Stimulated activated CD4-positive, alpha-beta T cell treated with anti-CD3 and anti-CD28 coated beads, Interleukin-15, amount 100 ng/mL, for 1 hour (primary cell): ENCODE results near the gene ROR1.

Experiments used
- DNase-seq, 2 donors: peaks; one replicate each; pipeline ENCODE4 v3.0.0-alpha.2; 2020; ENCODE audit warnings: low read depth in 1 of 2, low spot score in 1 of 2

ROR1 gene

DNA sequence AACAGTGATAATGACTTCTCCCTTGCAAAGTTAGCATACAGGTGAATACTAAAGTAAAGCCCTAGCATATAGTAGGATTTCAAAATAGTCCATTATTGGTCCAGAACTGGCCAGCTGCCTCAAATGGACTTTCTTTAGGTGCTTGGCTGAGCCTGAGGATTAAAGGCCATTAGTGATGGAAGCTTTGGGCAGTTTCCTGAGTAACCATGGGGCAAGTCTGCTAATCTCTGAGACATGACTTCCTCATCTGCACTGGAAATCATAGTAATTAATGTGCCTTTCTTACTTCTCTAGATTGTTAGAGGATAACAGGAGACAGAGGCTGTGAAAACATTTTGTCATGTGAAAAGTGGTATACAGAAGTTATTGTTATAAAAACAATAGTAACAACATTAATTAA lies 273.1 kb downstream of the ROR1 start:
- no peak for DNase-seq

DNA sequence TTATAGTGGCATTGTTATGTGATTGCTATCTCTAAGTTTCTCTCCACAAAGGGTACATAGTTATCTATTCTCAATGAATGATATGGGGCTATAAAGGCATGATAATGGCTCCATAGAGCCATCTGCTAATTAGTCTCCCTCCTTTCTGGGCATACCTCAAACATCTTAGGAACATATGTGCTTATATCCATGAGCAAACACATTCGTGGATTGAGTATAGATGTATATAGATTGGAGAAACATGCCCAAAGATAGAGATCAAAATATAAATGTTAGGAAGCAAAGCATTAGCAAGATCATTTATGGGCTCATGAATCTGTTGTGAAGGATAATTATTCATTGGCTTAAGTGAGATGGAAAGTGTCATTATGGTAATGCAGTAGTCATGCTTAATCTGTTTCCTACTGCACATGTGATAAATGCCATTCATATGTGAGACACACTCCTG lies 273.8 kb downstream of the ROR1 start:
- DNase-seq = no peak

DNA sequence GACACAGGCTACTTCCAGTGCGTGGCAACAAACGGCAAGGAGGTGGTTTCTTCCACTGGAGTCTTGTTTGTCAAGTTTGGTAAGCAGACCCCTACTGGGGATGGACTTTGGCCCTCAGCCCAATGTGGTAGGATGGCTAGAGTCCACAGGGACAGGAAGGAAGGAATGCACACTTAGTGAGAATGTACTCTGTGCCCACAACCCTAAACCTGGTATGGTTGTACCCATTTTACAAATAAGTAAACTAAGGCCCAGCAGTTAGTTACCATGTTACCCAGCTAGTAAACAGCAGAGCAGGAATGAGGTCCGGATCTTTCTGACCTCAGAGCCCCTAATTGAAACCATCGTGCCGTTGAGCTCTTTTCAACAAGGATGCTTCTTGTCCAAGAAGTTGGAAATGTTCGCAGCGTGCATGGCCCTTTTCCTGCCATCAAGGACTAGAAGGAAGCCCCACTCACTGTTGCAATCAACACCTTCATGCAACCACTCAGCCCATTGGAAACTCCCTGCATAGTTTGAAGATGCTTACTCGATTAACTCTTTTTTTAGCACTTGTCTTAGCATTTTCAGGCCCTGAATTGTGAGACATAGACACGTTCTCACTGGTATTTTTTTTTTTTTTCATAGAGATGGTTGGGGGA lies 276.2 kb downstream of the ROR1 start:
- no peak for DNase-seq

DNA sequence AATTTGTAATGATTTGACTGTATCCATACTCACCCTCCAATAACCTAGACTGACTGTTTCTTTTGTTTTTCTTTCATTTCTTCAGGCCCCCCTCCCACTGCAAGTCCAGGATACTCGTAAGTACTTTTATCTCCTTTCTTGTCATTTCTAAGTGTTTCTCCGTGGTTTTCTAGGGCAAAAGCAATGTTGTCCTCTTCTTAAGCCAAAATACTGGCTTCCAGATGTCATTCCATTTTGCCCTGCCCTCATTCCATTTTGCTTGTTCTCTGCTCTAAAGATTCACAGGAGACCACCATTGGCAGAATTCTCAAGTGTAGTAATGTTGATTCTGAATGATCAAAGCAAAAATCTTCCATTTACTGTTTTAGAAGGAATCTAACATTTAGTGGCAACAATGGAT lies 276.8 kb downstream of the ROR1 start:
- DNase-seq = no peak

DNA sequence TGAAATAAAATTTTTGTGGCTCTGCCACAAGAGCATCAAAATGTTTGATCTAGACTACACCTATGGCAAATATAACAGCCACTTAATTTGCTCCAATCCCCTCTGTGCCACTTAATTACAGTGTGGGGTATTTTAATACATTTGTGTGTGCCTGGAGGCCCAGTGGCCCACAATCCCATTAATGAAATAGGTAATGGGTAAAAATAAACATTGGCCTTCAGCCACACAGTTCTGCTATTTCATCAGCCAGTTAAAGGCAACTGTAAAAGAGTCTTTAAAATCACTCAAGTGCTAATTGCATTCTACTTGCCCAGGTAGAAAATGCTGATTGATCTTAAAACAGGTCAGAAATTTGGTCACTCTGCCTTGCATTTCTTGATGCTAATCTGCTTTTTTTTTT lies 278.0 kb downstream of the ROR1 start:
- no peak for DNase-seq

DNA sequence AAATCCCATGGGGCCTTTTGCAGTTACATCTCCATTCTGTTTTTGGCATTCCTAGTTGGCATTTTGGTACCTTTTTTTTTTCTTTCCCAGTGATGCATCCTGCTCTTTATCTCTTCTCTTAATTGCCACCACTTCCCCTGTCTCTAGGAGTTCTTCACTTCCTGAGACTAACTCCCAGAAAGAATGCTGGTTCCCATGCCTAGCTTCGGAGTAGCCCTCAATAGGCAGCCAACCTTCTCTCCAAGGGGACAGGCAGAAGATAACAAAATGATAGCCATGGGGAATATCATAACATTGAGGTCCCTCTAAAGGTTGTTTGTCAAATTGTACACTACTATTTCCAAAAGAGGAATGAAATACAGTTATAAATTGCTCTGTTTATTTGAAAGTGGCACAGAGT lies 279.0 kb downstream of the ROR1 start:
- DNase-seq = no peak

DNA sequence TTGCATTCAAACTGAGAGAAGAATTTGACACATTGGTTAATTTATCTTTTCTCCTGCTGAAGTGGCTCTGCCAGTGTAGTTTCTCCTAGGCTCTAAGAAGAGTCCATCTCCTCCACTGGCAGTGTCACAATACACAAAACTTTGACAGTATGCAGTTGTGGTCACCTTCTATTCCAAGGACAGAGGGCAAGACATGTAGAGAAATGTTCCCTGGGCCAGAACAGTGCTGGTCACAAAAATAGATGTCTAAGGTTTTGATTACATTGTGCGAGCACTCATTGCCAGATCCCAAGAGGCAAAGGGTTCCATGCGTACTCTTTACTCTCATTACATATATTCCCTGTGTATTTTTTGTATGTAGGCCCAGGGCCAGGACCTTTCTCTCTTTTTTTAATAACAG lies 281.5 kb downstream of the ROR1 start:
- DNase-seq = no peak

DNA sequence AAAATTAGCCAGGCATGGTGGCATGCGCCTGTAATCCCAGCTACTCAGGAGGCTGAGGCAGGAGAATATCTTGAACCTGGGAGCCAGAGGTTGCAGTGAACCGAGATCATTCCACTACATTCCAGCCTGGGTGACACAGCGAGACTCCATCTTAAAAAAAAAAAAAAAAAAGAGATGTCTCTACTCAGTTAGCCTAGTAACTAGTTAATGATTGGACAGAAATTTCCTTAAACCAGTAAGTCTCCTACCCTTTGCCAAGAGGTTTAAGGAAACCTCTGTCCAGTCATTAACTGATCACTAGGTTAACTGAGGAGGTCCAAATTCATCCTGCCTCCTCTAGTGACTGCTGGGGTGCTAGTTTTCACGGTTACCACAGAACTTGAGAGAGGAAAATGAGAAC lies 285.7 kb downstream of the ROR1 start:
- DNase-seq = no peak

DNA sequence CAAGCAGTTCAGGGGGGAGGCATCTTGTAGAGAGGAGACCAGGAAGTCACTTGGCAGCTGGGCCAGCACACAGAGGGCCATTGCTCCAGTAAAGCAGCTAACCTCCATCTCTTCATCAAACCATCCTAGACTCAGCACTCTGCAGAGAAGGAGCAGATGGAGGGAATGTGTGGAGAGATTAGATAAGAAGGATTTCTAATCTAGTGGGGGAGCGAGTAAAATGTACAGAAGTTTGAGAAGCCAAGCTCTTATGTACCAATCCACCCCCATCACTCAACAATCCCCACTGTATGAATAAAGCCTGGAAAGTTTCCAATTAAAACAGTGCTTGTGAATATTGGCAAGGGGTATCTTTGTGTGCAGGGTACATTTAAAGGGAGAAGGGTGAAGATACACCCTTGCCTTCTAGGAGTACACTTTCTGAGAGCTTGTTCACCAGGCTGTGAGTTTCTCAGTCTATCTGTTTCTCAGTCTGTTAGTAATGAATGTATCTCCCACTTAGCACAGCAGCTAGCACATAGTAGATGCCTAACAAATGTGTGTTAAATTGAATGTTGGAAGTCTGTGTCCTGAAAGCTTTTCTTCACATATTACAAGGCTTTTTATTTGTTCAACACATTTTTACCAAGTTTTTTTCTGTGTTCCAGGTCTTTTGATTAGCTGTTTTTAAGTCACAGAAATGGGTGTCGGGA lies 286.9 kb downstream of the ROR1 start:
- DNase-seq = no peak

DNA sequence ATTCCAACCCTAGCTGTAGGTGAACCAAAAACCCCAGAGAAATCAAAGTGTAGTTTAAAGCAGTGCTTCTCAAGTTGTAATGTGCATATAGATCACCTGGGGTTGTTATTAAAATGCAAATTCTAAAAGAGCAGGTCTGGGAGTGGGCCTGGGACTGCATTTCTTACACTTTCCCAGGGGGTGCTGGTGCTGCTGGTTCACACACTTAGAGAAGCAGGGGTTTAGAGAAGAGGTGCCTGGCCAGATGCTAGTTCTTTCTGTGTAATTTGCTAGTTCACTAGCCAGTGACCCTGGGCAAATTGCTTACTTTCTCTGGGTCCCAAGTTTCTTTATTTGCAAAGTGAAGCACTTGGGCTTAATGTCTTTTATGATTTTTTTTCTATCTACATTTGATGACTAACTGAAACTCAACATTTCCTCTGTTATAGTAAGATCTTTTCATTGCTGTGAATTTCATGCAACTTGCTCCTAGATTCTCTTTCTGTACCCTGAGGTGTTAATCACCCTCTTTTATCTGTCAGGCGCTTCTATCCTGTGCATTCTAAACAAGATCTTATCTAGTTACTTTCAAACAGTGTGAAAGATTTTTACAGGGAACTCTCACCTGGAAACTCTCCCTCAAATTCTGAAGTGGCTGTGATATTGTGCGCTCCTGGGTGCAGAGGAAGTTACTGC lies 287.8 kb downstream of the ROR1 start:
- no peak for DNase-seq

DNA sequence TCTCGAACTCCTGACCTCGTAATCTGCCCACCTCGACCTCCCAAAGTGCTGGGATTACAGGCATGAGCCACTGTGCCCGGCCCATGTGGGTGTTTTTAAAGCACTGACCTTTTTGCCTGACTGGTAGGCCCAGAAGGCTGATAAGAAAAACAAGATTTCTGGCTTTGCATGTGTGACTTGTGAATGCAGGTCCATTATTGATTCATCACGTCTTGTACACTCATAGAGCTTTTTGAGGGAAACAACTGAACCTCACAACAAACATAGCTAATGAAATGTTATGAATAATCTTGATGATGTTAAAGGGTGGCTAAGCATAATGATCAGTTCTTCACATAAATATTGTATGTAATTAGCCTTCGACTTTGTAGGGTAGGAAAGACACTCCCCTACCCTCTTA lies 288.7 kb downstream of the ROR1 start:
- DNase-seq = no peak

DNA sequence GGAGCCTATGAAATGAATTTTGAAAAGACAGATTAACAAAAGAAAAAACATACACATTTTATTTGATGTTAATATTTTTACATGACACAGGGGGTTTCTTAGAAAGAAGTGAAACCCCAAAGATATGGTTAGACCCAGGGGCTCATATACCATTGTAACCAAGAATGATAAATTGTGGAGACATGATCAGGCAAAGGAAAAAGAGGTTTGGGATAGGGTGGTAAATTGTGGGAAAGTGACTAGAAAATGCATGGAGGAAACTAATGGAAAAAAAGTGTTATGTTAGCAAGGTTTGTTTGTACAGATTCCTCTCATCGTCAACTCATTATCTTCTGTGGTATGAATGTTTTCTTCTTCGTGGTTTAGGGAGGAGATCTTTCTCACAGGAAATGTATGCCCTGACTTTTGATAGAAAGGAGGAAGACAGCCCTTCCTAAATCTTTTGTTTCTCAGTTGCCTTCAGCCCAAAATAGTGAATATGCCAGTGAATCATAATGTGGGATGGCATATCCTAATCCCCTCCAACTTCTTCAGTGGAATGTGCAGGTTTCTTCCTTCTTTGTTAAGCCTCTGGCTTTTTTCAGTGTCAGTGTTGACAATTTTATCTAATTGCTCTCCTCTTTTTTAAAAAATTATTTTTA lies 289.2 kb downstream of the ROR1 start:
- no peak for DNase-seq

DNA sequence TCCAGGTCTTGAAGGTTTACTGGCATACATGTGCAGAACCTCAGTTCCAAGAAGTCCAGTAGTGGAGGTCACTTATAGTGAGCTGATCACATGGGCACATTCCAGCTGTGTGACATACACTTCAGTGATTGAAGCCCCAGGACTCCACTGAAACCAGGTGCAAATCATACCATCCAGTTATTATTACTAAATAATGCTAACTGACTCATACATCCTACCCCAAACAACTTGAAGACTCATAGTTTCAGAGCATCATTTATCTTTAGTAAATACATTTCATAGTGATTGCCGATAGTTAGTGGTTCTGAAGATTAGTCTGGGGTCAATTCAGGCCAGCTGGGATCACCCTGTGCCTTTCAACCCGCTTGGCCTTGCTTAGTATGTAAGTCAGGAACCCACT lies 291.8 kb downstream of the ROR1 start:
- no peak for DNase-seq

DNA sequence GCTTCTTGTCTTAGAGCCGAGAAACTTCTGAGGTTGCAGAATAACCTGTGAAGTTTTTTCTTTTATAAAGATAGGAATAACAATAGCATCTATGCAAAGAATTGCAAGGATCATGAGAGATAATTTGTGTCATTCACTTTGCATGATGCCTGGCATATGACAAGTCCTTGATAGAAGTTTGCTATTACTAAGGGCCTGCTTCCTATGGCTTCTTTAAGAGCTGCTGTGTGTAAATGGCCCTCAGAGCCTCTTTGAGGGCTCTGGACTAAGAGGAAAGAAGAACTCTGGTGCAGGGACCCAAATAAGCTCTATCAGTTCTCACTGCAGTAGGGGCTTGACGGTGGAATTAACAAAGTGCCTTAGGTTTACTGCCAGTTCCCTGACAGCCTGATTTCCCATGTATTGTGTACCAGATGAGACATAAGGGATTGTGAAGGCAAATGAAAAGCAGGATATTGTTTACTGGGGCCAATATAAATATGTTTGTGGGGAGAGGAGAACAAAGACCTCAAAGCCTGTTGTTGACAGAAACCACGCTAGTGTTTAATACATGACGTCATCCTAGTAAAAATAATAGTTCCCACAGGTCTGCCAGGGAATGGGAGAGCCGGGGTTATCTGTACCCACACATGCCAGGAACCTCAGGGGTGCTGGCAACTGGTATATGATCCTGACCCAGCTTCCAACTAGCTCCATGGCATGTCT lies 298.4 kb downstream of the ROR1 start:
- DNase-seq = no peak

DNA sequence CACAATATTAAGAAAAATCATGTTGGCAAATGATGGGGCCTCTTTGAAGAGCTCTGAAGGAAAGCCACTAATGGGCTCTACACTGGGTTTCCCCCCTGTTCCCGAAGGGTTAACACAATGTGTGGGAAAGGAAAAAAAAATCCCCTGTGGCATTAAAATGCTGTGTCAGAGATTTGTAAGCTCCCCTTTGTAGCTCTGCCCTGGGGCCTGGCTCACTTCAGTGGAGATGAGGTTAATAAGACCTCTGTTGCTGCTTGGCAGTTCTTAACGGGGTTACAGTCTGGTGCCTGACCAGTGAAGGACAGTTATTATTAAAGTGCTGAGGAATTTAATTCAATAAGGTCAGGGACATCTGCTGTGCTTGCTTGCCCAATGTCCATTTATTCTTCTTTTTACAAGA lies 299.9 kb downstream of the ROR1 start:
- DNase-seq = no peak

DNA sequence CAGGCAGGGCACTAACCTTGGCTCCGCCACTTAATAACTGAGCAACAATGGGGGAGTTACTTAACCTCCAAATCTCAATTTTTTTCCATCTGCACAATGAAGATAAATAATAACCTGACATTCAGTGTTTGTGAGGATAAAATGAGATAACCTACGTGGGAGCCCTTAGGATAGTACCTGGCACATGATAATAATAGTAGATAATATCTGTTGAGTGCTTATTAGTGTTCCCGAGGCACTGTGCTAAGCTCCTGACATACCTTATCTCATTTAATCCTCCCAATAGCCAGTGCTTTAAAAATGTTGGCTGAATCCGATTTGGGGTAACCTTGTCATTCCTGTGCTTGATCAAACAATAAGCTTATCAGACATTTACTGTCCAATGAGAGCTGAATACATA lies 300.9 kb downstream of the ROR1 start:
- no peak for DNase-seq

DNA sequence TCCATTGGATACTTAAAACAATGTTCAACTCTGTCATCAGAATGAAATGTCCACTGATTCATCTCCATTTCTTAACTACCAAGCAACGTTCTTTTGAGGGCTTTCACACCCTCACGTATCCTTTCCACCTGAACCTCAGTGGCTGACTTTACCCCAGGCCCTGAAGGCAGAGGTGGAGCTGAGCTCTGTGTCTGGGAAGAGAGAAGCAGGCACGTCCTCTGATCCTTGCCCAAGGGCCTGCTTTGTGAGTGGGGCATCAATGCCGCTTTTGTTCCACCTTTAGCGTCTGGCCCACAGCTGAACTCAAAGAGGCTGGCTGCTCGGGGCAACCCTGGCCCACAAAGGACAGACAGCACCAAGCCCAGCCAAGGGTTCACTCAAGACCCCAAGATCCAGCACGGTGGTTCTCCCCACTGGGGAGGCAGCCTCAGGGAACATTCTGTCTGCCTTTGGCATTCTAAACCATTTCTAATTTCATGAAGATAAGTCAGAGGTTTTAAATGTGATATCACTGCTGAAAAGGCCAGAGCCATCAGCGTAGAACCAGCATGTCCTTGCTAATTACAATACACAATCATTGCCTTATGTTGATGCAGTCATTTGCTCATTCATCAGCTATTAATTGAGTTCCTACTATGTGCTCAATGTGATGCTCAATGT lies 303.6 kb downstream of the ROR1 start:
- DNase-seq = no peak

DNA sequence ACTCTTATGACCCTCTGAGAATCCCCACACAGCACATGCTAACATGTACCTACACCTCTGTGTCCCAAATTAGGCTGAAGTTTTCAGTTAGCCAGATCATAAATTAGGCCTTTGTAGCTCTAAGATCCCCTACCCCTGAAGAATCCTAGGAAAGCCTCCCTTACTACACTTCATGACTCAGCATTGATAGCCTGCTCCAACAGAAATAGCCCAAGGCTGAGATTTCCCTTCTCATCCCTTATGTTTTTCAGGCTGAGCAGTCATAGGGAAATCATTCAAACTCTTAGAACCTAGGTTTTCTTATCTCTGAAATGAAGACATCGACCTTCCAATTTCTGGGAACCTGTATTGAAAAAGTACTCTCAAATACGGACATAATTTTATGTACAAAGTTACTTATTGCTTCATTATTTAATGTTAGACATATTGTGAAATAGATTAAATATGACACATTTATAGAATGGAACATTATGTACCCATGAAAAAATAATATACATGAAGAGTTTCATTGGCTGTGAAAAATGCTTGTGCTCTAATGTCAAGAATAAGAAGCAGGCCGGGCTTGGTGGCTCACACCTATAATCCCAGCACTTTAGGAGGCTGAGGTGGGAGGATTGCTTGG lies 307.2 kb downstream of the ROR1 start:
- DNase-seq = no peak

DNA sequence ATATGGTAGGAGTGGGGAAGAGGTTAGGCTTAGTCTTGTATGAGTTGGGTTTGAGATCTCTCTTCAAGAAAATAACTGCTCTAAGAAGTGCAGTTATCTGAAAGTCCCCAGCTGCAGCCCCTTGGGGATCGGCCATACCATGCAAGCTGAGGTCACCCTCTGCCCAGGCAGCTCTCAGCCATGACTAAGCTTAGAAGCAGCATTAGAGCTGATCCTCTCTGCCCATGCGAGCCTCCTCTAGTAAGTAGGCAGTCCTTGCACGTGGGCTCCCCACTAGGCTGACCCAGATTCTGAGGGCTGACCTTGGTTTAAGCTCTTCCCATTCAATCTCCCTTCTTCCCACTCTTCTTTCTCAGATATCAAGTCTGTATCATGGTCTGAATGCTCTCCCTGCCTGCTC lies 308.6 kb downstream of the ROR1 start:
- DNase-seq = no peak

DNA sequence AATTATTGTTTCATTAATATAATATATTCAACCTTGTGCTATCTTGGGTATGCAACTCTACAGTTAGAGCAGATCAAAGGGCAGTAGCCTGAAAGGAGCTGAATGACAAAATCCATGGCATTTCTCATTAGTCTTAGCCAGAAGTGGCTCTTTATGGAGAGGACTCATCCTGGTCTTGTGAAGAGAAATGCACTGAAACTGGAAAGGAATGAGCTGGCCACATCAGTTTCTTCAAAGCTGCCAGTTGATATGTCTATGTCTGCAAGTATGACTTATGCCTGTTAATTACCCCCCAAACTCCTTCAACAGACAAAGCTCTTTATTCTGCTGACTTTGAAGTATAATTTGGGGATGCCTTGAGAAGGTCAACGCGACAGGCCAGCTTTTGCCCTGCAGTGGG lies 310.6 kb downstream of the ROR1 start:
- no peak for DNase-seq

DNA sequence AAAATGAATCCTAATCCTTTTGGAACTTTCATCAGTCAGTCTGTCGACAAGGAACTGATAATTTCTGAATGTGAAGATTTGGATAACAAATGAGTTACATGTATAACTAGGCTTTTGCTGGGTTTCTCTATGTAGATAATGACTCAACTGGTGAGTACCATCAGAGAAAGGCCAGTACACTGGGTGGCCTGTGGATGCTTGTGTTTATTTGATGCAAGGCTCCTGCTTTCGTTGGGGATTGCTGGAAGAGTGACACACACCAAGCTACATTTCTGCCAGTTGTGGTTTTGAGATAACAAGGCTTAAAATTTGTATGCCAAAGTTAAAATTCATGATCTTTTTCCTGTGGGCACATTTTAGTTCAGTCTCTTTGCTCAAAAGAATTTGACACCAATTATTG lies 314.0 kb downstream of the ROR1 start:
- DNase-seq = no peak
